HEK293 (cell line): ENCODE data around the gene SBK2.

ENCODE experiments used
- IKZF3 ChIP-seq: fragments of 450-650 bp; IDR thresholded peaks from 2 replicates; pipeline ENCODE4 v1.5.0; 2018; ENCODE audit warnings: missing biosample characterization, mild to moderate bottlenecking, missing genetic modification characterization, moderate library complexity
- KLF9 ChIP-seq: fragments of 450-650 bp; formaldehyde crosslinking; IDR thresholded peaks from 2 replicates; pipeline ENCODE4 v1.5.1; 2016; ENCODE audit warnings: missing biosample characterization, missing genetic modification characterization, low read depth
- MEIS1 ChIP-seq: sonication (generic); formaldehyde crosslinking; IDR thresholded peaks from 2 replicates; pipeline ENCODE4 v1.8.1; 2022; ENCODE audit warnings: missing genetic modification reagents, mild to moderate bottlenecking, borderline replicate concordance
- MYNN ChIP-seq: fragments of 450-650 bp; formaldehyde crosslinking; IDR thresholded peaks from 2 replicates; pipeline ENCODE4 v1.5.1; 2016; ENCODE audit warnings: missing biosample characterization, missing genetic modification characterization, borderline replicate concordance
- PRDM1 ChIP-seq: fragments of 450-650 bp; formaldehyde crosslinking; IDR thresholded peaks from 2 replicates; pipeline ENCODE4; 2016; ENCODE audit warnings: missing biosample characterization, missing genetic modification characterization
- ZBTB26 ChIP-seq: fragments of 450-650 bp; formaldehyde crosslinking; optimal IDR thresholded peaks from 2 replicates; pipeline ENCODE3; 2016; ENCODE audit warnings: missing biosample characterization, mild to moderate bottlenecking, missing genetic modification characterization
- ZFP41 ChIP-seq: fragments of 450-650 bp; formaldehyde crosslinking; IDR thresholded peaks from 2 replicates; pipeline ENCODE4 v1.5.1; 2016; ENCODE audit warnings: missing biosample characterization, missing genetic modification characterization, borderline replicate concordance
- ZFP69B ChIP-seq: fragments of 450-650 bp; formaldehyde crosslinking; IDR thresholded peaks from 2 replicates; pipeline ENCODE4 v1.5.1; 2016; ENCODE audit warnings: missing biosample characterization, missing genetic modification characterization
- ZNF18 ChIP-seq: fragments of 450-650 bp; formaldehyde crosslinking; IDR thresholded peaks from 2 replicates; pipeline ENCODE4 v1.5.1; 2016; ENCODE audit warnings: missing biosample characterization, missing genetic modification characterization
- ZNF239 ChIP-seq: fragments of 450-650 bp; formaldehyde crosslinking; IDR thresholded peaks from 2 replicates; pipeline ENCODE4 v1.5.1; 2016; ENCODE audit warnings: missing biosample characterization, missing genetic modification characterization
- ZNF248 ChIP-seq: fragments of 450-650 bp; formaldehyde crosslinking; IDR thresholded peaks from 2 replicates; pipeline ENCODE4 v1.5.1; 2017; ENCODE audit warnings: missing biosample characterization, missing genetic modification characterization
- ZNF266 ChIP-seq: fragments of 450-650 bp; formaldehyde crosslinking; IDR thresholded peaks from 2 replicates; pipeline ENCODE4 v1.5.1; 2016; ENCODE audit warnings: missing biosample characterization, missing genetic modification characterization, low read depth
- ZNF514 ChIP-seq: fragments of 450-650 bp; formaldehyde crosslinking; IDR thresholded peaks from 2 replicates; pipeline ENCODE4 v1.5.1; 2016; ENCODE audit warnings: missing biosample characterization, missing genetic modification characterization
- ZNF585B ChIP-seq: fragments of 450-650 bp; formaldehyde crosslinking; IDR thresholded peaks from 2 replicates; pipeline ENCODE4 v1.5.1; 2016; ENCODE audit warnings: missing biosample characterization, missing genetic modification characterization
- ZNF658 ChIP-seq: fragments of 450-650 bp; formaldehyde crosslinking; IDR thresholded peaks from 2 replicates; pipeline ENCODE4; 2016; ENCODE audit warnings: missing biosample characterization, missing genetic modification characterization
- ZNF692 ChIP-seq: fragments of 450-650 bp; formaldehyde crosslinking; IDR thresholded peaks from 2 replicates; pipeline ENCODE4 v1.5.1; 2016; ENCODE audit warnings: missing biosample characterization, missing genetic modification characterization
- ZNF707 ChIP-seq: fragments of 450-650 bp; formaldehyde crosslinking; IDR thresholded peaks from 2 replicates; pipeline ENCODE4 v1.5.1; 2016; ENCODE audit warnings: missing biosample characterization, missing genetic modification characterization
- ZNF747 ChIP-seq: fragments of 450-650 bp; formaldehyde crosslinking; IDR thresholded peaks from 2 replicates; pipeline ENCODE4 v1.5.1; 2016; ENCODE audit warnings: missing biosample characterization, missing genetic modification characterization
- ZNF776 ChIP-seq: fragments of 450-650 bp; formaldehyde crosslinking; IDR thresholded peaks from 2 replicates; pipeline ENCODE4 v1.5.0; 2017; ENCODE audit warnings: missing biosample characterization, missing genetic modification characterization, borderline replicate concordance
- ZNF791 ChIP-seq: fragments of 450-650 bp; formaldehyde crosslinking; IDR thresholded peaks from 2 replicates; pipeline ENCODE4 v1.5.1; 2016; ENCODE audit warnings: missing biosample characterization, missing genetic modification characterization
- TF ChIP-seq, protein P1 (sequence below): fragments of 450-650 bp; formaldehyde crosslinking; IDR thresholded peaks from 2 replicates; pipeline ENCODE4 v1.5.1; 2016; ENCODE audit warnings: missing biosample characterization, missing genetic modification characterization
- TF ChIP-seq, protein P2 (sequence below): fragments of 450-650 bp; formaldehyde crosslinking; IDR thresholded peaks from 2 replicates; pipeline ENCODE4 v1.5.1; 2016; ENCODE audit warnings: missing biosample characterization, missing genetic modification characterization
- TF ChIP-seq, protein P3 (sequence below): fragments of 450-650 bp; formaldehyde crosslinking; conservative IDR thresholded peaks from 2 replicates; pipeline ENCODE4 v1.5.1; 2016; ENCODE audit warnings: low read depth, missing biosample characterization, missing genetic modification characterization

The SBK2 gene

DNA sequence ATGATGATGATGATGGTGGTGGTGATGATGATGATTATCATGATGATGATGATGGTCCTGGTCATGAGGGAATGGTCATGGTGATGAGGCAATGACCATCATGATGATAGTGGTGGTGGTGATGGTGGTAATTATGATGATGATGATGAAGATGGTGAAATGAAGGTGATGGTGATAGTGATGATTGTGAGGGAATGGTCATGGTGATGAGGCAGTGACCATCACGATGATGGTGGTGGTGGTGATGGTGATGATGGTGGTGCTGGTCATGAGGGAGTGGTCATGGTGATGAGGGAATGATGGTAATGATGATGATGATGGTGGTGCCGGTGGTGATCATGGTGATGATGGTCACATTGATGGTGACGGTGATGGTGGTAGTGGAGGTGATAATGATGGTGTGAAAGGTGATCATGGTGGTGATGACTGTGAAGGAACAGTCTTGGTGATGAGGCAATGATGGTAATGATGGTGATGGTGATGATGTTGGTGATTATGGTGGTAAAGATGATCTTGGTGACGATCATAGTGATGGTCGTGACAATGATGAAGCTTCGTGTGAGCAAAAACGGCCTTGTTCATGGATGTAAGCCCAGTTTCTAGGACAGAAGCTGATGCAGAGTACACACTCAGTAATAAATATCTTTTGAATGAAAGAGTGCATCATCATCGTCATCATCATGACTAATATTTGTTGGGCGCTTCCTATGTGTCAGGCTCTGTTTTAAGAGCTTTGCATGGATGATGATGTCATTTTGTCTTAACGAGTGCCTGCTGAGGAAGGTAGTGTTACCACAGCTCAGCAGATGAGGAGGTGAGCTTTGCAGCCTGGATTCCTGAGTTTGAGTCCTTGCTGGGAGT, 17.3 kb downstream of the SBK2 start (continued):
- TF ChIP-seq ZNF692 (tag by site-specific recombination) = peak; percentile 77
- TF ChIP-seq ZNF248 = peak; percentile 47; the same call in 1 of the 2 replicates
- TF ChIP-seq PRDM1 (tag by site-specific recombination) = peak; percentile 41
- TF ChIP-seq ZNF18 = no peak
- TF ChIP-seq ZBTB26 (tag by site-specific recombination) = peak; percentile 25
- TF ChIP-seq ZNF239 (tag by site-specific recombination) = no peak; the same call in 1 of the 2 replicates
- TF ChIP-seq ZNF747 (tag by site-specific recombination) = peak; percentile 81; the same call in 1 of the 2 replicates
- no peak for TF ChIP-seq ZNF514 (tag by site-specific recombination)
- TF ChIP-seq KLF9 (tag by site-specific recombination) = no peak; the same call in 1 of the 2 replicates
- no peak; the same call in 1 of the 2 replicates for TF ChIP-seq ZFP41 (tag by site-specific recombination)
- no peak for TF ChIP-seq ZNF585B
- TF ChIP-seq ZNF707 (tag by site-specific recombination) = no peak
- TF ChIP-seq MYNN (tag by site-specific recombination) = no peak
- no peak for TF ChIP-seq ZNF266
- TF ChIP-seq, protein P1, sequence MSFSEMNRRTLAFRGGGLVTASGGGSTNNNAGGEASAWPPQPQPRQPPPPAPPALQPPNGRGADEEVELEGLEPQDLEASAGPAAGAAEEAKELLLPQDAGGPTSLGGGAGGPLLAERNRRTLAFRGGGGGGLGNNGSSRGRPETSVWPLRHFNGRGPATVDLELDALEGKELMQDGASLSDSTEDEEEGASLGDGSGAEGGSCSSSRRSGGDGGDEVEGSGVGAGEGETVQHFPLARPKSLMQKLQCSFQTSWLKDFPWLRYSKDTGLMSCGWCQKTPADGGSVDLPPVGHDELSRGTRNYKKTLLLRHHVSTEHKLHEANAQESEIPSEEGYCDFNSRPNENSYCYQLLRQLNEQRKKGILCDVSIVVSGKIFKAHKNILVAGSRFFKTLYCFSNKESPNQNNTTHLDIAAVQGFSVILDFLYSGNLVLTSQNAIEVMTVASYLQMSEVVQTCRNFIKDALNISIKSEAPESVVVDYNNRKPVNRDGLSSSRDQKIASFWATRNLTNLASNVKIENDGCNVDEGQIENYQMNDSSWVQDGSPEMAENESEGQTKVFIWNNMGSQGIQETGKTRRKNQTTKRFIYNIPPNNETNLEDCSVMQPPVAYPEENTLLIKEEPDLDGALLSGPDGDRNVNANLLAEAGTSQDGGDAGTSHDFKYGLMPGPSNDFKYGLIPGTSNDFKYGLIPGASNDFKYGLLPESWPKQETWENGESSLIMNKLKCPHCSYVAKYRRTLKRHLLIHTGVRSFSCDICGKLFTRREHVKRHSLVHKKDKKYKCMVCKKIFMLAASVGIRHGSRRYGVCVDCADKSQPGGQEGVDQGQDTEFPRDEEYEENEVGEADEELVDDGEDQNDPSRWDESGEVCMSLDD (tag by site-specific recombination) = peak; percentile 52; the same call in 1 of the 2 replicates
- TF ChIP-seq ZNF776 (tag by site-specific recombination) = peak; percentile 2; the same call in 1 of the 2 replicates
- peak; percentile 51 for TF ChIP-seq ZFP69B (tag by site-specific recombination)
- TF ChIP-seq ZNF658 (tag by site-specific recombination) = peak; percentile 12; the same call in 1 of the 2 replicates
- TF ChIP-seq ZNF791 = peak; percentile 54; the same call in 1 of the 2 replicates
- TF ChIP-seq MEIS1 (CRISPR knock-in tag) = no peak
- TF ChIP-seq, protein P2, sequence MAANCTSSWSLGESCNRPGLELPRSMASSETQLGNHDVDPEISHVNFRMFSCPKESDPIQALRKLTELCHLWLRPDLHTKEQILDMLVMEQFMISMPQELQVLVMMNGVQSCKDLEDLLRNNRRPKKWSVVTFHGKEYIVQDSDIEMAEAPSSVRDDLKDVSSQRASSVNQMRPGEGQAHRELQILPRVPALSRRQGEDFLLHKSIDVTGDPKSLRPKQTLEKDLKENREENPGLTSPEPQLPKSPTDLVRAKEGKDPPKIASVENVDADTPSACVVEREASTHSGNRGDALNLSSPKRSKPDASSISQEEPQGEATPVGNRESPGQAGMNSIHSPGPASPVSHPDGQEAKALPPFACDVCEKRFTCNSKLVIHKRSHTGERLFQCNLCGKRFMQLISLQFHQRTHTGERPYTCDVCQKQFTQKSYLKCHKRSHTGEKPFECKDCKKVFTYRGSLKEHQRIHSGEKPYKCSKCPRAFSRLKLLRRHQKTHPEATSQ (tag by site-specific recombination) = no peak; the same call in 1 of the 2 replicates
- no peak for TF ChIP-seq IKZF3 (tag by site-specific recombination)
- TF ChIP-seq, protein P3, sequence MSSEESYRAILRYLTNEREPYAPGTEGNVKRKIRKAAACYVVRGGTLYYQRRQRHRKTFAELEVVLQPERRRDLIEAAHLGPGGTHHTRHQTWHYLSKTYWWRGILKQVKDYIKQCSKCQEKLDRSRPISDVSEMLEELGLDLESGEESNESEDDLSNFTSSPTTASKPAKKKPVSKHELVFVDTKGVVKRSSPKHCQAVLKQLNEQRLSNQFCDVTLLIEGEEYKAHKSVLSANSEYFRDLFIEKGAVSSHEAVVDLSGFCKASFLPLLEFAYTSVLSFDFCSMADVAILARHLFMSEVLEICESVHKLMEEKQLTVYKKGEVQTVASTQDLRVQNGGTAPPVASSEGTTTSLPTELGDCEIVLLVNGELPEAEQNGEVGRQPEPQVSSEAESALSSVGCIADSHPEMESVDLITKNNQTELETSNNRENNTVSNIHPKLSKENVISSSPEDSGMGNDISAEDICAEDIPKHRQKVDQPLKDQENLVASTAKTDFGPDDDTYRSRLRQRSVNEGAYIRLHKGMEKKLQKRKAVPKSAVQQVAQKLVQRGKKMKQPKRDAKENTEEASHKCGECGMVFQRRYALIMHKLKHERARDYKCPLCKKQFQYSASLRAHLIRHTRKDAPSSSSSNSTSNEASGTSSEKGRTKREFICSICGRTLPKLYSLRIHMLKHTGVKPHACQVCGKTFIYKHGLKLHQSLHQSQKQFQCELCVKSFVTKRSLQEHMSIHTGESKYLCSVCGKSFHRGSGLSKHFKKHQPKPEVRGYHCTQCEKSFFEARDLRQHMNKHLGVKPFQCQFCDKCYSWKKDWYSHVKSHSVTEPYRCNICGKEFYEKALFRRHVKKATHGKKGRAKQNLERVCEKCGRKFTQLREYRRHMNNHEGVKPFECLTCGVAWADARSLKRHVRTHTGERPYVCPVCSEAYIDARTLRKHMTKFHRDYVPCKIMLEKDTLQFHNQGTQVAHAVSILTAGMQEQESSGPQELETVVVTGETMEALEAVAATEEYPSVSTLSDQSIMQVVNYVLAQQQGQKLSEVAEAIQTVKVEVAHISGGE (tag by site-specific recombination) = no peak
